Measurements from ENCODE around the gene ERICH4.

DNA sequence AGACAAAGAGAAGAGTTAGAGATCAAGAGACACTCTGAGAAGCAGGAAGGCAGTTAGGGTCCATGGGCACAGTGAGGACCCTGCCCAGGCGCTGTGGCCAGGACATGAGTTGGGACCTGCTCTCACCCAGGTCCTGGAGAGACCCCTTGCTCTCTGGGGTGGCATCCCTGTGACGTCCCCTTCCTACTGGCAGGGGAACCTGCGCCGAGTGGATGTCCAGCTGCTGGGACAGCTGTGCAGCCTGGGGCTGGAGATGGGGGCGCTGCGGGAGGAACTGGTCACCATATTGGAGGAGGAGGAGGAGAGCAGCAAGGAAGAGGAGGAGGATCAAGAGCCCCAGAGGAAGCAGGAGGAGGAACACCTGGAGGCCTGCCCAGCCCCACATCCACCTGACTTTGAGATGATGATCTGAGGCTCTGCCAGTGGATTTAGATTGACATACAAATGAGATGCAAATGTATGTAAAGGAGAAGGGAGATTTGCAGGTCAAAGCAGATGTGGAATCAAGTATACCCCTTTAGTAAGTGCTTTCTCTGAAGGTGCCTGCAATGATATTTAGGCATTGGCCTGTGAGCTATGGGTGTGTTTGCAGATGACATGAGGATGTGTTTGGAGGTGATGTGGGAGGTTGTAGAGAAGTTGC, 978 bp downstream of the ERICH4 start:
- TF ChIP-seq, protein P1, sequence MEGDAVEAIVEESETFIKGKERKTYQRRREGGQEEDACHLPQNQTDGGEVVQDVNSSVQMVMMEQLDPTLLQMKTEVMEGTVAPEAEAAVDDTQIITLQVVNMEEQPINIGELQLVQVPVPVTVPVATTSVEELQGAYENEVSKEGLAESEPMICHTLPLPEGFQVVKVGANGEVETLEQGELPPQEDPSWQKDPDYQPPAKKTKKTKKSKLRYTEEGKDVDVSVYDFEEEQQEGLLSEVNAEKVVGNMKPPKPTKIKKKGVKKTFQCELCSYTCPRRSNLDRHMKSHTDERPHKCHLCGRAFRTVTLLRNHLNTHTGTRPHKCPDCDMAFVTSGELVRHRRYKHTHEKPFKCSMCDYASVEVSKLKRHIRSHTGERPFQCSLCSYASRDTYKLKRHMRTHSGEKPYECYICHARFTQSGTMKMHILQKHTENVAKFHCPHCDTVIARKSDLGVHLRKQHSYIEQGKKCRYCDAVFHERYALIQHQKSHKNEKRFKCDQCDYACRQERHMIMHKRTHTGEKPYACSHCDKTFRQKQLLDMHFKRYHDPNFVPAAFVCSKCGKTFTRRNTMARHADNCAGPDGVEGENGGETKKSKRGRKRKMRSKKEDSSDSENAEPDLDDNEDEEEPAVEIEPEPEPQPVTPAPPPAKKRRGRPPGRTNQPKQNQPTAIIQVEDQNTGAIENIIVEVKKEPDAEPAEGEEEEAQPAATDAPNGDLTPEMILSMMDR (IDR thresholded peaks at IDR 0.05 in 4 of 5, conservative IDR thresholded peaks at IDR 0.05 in 1 of 5) = no peak
- no peak for TF ChIP-seq POLR2A (IDR thresholded peaks at IDR 0.05)

Data from gastrocnemius medialis (tissue), 4 donors.